Measurements from ENCODE around the gene RP2.

- TF ChIP-seq POLR2A (IDR thresholded peaks at IDR 0.05) (no peak), CTCF (IDR thresholded peaks at IDR 0.05) (peak in 2 of 3 donors; percentile 65 to 77)
Observed at GRCh38 chrX:46903458-46904242, 66.8 kb downstream of the RP2 start.
